CD14-positive monocyte (primary cell): Measurements from ENCODE around the gene SERINC4. TPM values are rescaled to one million over a fixed set of nuclear protein-coding genes. Genes with fewer than 3 reads are reported as not detected.

Experiments
- DNase-seq, 3 donors: peaks; one replicate each; pipeline ENCODE4 v3.0.0-alpha.2; 2011 to 2022
- H2AFZ ChIP-seq: 2 replicates; pipeline ENCODE4 v1.6.0; 2012; ENCODE audit warnings: mild to moderate bottlenecking, low read depth, low read length, inconsistent platforms; ENCODE audit not compliant: insufficient read depth, poor library complexity, severe bottlenecking
- H3K27ac ChIP-seq, 2 donors: 1 replicate in 1 of 2; 2 replicates in 1 of 2; pipeline ENCODE4 v1.5.1; 2012 to 2013; ENCODE audit warnings: low read length in 2 of 2, control low read depth in 1 of 2, inconsistent platforms in 1 of 2, low read depth in 1 of 2, mild to moderate bottlenecking in 1 of 2
- H3K27me3 ChIP-seq, 2 donors: one replicate each; pipeline versions ENCODE4 v1.6.0 to v1.6.1; 2011 to 2013; ENCODE audit warnings: low read length in 2 of 2; ENCODE audit not compliant: control insufficient read depth in 2 of 2, insufficient read depth in 2 of 2
- H3K36me3 ChIP-seq, 2 donors: replicated peaks in 1 of 2; 1 replicate in 1 of 2; 2 replicates in 1 of 2; pipeline versions ENCODE4 v1.5.1 to v1.6.1; 2012 to 2013; ENCODE audit warnings: low read length in 2 of 2, control low read depth in 1 of 2, inconsistent platforms in 1 of 2, mild to moderate bottlenecking in 1 of 2; ENCODE audit not compliant: insufficient read depth in 2 of 2, control insufficient read depth in 1 of 2
- H3K4me1 ChIP-seq, 2 donors: 1 replicate in 1 of 2; 2 replicates in 1 of 2; pipeline versions ENCODE4 v1.5.1 to v1.6.1; 2012 to 2013; ENCODE audit warnings: low read length in 2 of 2, control low read depth in 1 of 2, inconsistent platforms in 1 of 2, mild to moderate bottlenecking in 1 of 2, moderate library complexity in 1 of 2; ENCODE audit not compliant: insufficient read depth in 2 of 2, control insufficient read depth in 1 of 2
- H3K4me2 ChIP-seq: replicated peaks from 2 replicates; pipeline ENCODE3; 2012; ENCODE audit warnings: low read length, moderate library complexity, mild to moderate bottlenecking; ENCODE audit not compliant: poor library complexity, severe bottlenecking; ENCODE audit errors: extremely low read depth
- H3K4me3 ChIP-seq, 3 experiments: fragments of 200-600 bp in 1 of 3; sonication (generic) in 1 of 3; replicated peaks in 1 of 3; 1 replicate in 2 of 3; 2 replicates in 1 of 3; pipeline ENCODE4 v1.5.1; 2011 to 2013; ENCODE audit warnings: low read length in 3 of 3, mild to moderate bottlenecking in 3 of 3, control low read depth in 2 of 3, low read depth in 2 of 3, inconsistent platforms in 1 of 3, moderate library complexity in 1 of 3
- H3K79me2 ChIP-seq: 2 replicates; pipeline ENCODE4 v1.6.0; 2012; ENCODE audit warnings: mild to moderate bottlenecking, control low read depth, inconsistent platforms, low read length, moderate library complexity; ENCODE audit not compliant: insufficient read depth
- H3K9ac ChIP-seq: 2 replicates; pipeline ENCODE4 v1.6.0; 2017; ENCODE audit warnings: low read length, mild to moderate bottlenecking; ENCODE audit not compliant: insufficient read depth, poor library complexity, severe bottlenecking
- H3K9me3 ChIP-seq, 2 donors: replicated peaks in 1 of 2; 1 replicate in 1 of 2; 2 replicates in 1 of 2; pipeline versions ENCODE4 v1.5.1 to v1.6.1; 2012 to 2013; ENCODE audit warnings: low read length in 2 of 2, control low read depth in 1 of 2; ENCODE audit not compliant: control insufficient read depth in 1 of 2, insufficient read depth in 1 of 2
- H4K20me1 ChIP-seq: 2 replicates; pipeline ENCODE4 v1.6.0; 2012; ENCODE audit warnings: mild to moderate bottlenecking, low read length, control low read depth, moderate library complexity; ENCODE audit not compliant: insufficient read depth
- H3K27ac Mint-ChIP-seq, 7 donors: one replicate each; pipeline ENCODE4 v1.8.0; 2020; ENCODE audit warnings: mild to moderate bottlenecking in 7 of 7, mixed read lengths in 7 of 7, moderate library complexity in 6 of 7, inconsistent platforms in 2 of 7
- H3K27me3 Mint-ChIP-seq, 3 donors: one replicate each; pipeline ENCODE4 v1.8.0; 2021 to 2022; ENCODE audit warnings: low read depth in 3 of 3, mild to moderate bottlenecking in 3 of 3, mixed read lengths in 3 of 3, moderate library complexity in 3 of 3, inconsistent platforms in 1 of 3
- H3K36me3 Mint-ChIP-seq, 2 donors: one replicate each; pipeline ENCODE4 v1.8.0; 2020; ENCODE audit warnings: mixed read lengths in 2 of 2, inconsistent platforms in 1 of 2, mild to moderate bottlenecking in 1 of 2
- H3K4me1 Mint-ChIP-seq: one replicate; pipeline ENCODE4 v1.8.0; 2020; ENCODE audit warnings: mild to moderate bottlenecking, mixed read lengths
- H3K4me3 Mint-ChIP-seq, 2 donors: one replicate each; pipeline ENCODE4 v1.8.0; 2020; ENCODE audit warnings: mild to moderate bottlenecking in 2 of 2, mixed read lengths in 2 of 2, moderate library complexity in 1 of 2
- H3K9me3 Mint-ChIP-seq, 7 donors: one replicate each; pipeline ENCODE4 v1.8.0; 2020 to 2022; ENCODE audit warnings: mixed read lengths in 7 of 7, mild to moderate bottlenecking in 6 of 7, moderate library complexity in 6 of 7, inconsistent platforms in 2 of 7
- CTCF ChIP-seq: fragments of 200-600 bp; IDR thresholded peaks from one replicate; pipeline ENCODE4 v1.8.0; 2022; ENCODE audit warnings: antibody characterized with exemption, mild to moderate bottlenecking
- WGBS: methylation state at CpG from one replicate; pipeline ENCODE4 v1.1.5; 2013; ENCODE audit warnings: missing lambda C conversion rate; ENCODE audit not compliant: insufficient coverage; 5-methylcytosine and 5-hydroxymethylcytosine counted together
- intact Hi-C, 2 donors: fragments of 100-400 bp; cut with micrococcal nuclease; formaldehyde crosslinking; loops; one replicate each; pipeline versions ENCODE4 v1.15.0 to v1.15.1; 2023
- polyA plus RNA-seq, 3 donors: library from polyadenylated mRNA; depleted of rRNA in 1 of 3; unstranded in 2 of 3; stranded (reverse) in 1 of 3; fragments of 300-500 nt in 2 of 3; fragments of >200 nt in 1 of 3; fragmentation: Illumina TruSeq in 2 of 3; gene quantifications; 1 replicate in 2 of 3; 2 replicates in 1 of 3; pipeline ENCODE4 v1.2.3, GENCODE V29; 2012 to 2021

SERINC4 gene
- polyA plus RNA-seq, 3 donors: 0.09 to 0.70 (median 0.56) TPM

GRCh38 chr15:43800286-43801141, 494 bp upstream of the SERINC4 start, which contains the start of gene HYPK:
TSS of gene HYPK (plus strand) at chr15:43800599. CDS start at chr15:43800623, 24 bp downstream.
- Histone ChIP-seq H3K27ac (peak within 1 kb of the TSS; percentile 82 to 90), H2AFZ (peak within 1 kb of the TSS; percentile 78), H3K9ac (peak within 1 kb of the TSS; percentile 75), H4K20me1 (peaks cover 12% of the 10 kb centered on the region), H3K79me2 (peaks cover 24% of the 10 kb centered on the region), H3K4me2 (peak within 1 kb of the TSS; percentile 90), H3K4me3 (peak within 1 kb of the TSS; percentile 86 to 97 (median 94)), H3K36me3 (peaks cover 38 to 74% of the 10 kb centered on the region in 2 donors), H3K4me1 (peaks cover 16 to 33% of the 10 kb centered on the region in 2 donors), H3K27me3 (no peaks in the 10 kb centered on the region), H3K9me3 (no peaks in the 10 kb centered on the region)
- H3K36me3 Mint-ChIP-seq: peaks cover 49 to 64% of the 10 kb centered on the region in 2 donors
- peaks cover 0 to 1% (median 0%) of the 10 kb centered on the region in 7 donors for H3K9me3 Mint-ChIP-seq
- H3K4me3 Mint-ChIP-seq: peak within 1 kb of the TSS; percentile 100
- intact Hi-C loops: no loop called here
- H3K27ac Mint-ChIP-seq: peak within 1 kb of the TSS; percentile 97 to 100 (median 99)
- DNase-seq: peak; percentile 88 to 89 (median 88)
- peaks cover 0 to 2% (median 0%) of the 10 kb centered on the region in 3 donors for H3K27me3 Mint-ChIP-seq
- peaks cover 38% of the 10 kb centered on the region for H3K4me1 Mint-ChIP-seq
- TF ChIP-seq CTCF: no peak
- WGBS: 6% methylated on average over 35 of the region's 44 CpGs

- H3K9ac ChIP-seq: no peak overlapping the region
Measured at GRCh38 chr15:43799209-43799944, 643 bp downstream of the SERINC4 start.

More at GRCh38 chr15:43799209-43799944, 643 bp downstream of the SERINC4 start:
- Histone ChIP-seq H3K4me3 (no peak overlapping the region), H3K9me3 (no peaks in the 10 kb centered on the region), H3K27ac (peak overlapping the region; percentile 82 to 90), H3K4me1 (peaks cover 19 to 37% of the 10 kb centered on the region in 2 donors), H3K4me2 (peak overlapping the region; percentile 90), H3K79me2 (peaks cover 35% of the 10 kb centered on the region), H4K20me1 (peaks cover 23% of the 10 kb centered on the region), H3K36me3 (peaks cover 40 to 74% of the 10 kb centered on the region in 2 donors), H3K27me3 (no peaks in the 10 kb centered on the region), H2AFZ (no peak overlapping the region)
- TF ChIP-seq CTCF: no peak
- no peaks in the 10 kb centered on the region for H3K9me3 Mint-ChIP-seq
- H3K4me3 Mint-ChIP-seq: no peak overlapping the region
- H3K36me3 Mint-ChIP-seq: peaks cover 51 to 67% of the 10 kb centered on the region in 2 donors
- intact Hi-C loops: no loop called here
- 98% methylated on average over 8 of the region's 16 CpGs for WGBS
- peaks cover 50% of the 10 kb centered on the region for H3K4me1 Mint-ChIP-seq
- DNase-seq: no peak
- H3K27ac Mint-ChIP-seq: peak overlapping the region; percentile 49 to 100 (median 99)
- peaks cover 0 to 2% (median 0%) of the 10 kb centered on the region in 3 donors for H3K27me3 Mint-ChIP-seq
